Mesenchymal stem cell (in vitro differentiated cells and primary cell): ENCODE data around the gene KRTAP10-8.

Experiments
- DNase-seq: peaks from one replicate; pipeline ENCODE4 v3.0.0-alpha.2; 2013
- H2AFZ ChIP-seq: one replicate; pipeline ENCODE4 v1.6.1; 2013; ENCODE audit warnings: low read depth, mild to moderate bottlenecking, control low read depth, inconsistent platforms, low read length, moderate library complexity
- H2AK5ac ChIP-seq: 2 replicates; pipeline ENCODE4 v1.6.1; 2013; ENCODE audit warnings: low read length, moderate library complexity, mild to moderate bottlenecking, inconsistent platforms; ENCODE audit not compliant: severe bottlenecking
- H2BK120ac ChIP-seq: one replicate; pipeline ENCODE4 v1.6.1; 2013; ENCODE audit warnings: low read depth, mild to moderate bottlenecking, inconsistent platforms, low read length, moderate library complexity
- H2BK12ac ChIP-seq, 2 experiments: one replicate each; pipeline ENCODE4 v1.6.1; 2013; ENCODE audit warnings: inconsistent platforms in 2 of 2, low read length in 2 of 2, mild to moderate bottlenecking in 2 of 2, moderate library complexity in 2 of 2, control low read depth in 1 of 2
- H2BK15ac ChIP-seq: one replicate; pipeline ENCODE4 v1.6.1; 2013; ENCODE audit warnings: mild to moderate bottlenecking, low read depth, inconsistent platforms; ENCODE audit not compliant: poor library complexity, severe bottlenecking
- H2BK5ac ChIP-seq: 2 replicates; pipeline ENCODE4 v1.6.1; 2013; ENCODE audit warnings: low read depth, mild to moderate bottlenecking, low read length, control low read depth, inconsistent platforms; ENCODE audit not compliant: poor library complexity, severe bottlenecking
- H3K14ac ChIP-seq, 2 experiments: one replicate each; pipeline ENCODE4 v1.6.1; 2013; ENCODE audit warnings: inconsistent platforms in 2 of 2, low read length in 2 of 2, control low read depth in 1 of 2, mild to moderate bottlenecking in 1 of 2, moderate library complexity in 1 of 2
- H3K18ac ChIP-seq, 2 experiments: one replicate each; pipeline ENCODE4 v1.6.1; 2013; ENCODE audit warnings: inconsistent platforms in 2 of 2, low read length in 2 of 2, control low read depth in 1 of 2, low read depth in 1 of 2, mild to moderate bottlenecking in 1 of 2
- H3K23ac ChIP-seq, 2 experiments: one replicate each; pipeline ENCODE4 v1.6.1; 2013; ENCODE audit warnings: inconsistent platforms in 2 of 2, low read length in 2 of 2, mild to moderate bottlenecking in 2 of 2, moderate library complexity in 2 of 2, control low read depth in 1 of 2
- H3K27ac ChIP-seq: 2 replicates; pipeline ENCODE4 v1.5.1; 2013; ENCODE audit warnings: mild to moderate bottlenecking, moderate library complexity, low read length, control low read depth, inconsistent platforms; ENCODE audit not compliant: poor library complexity, severe bottlenecking
- H3K27me3 ChIP-seq, 2 experiments: 2 replicates each; pipeline versions ENCODE4 v1.6.1 to v1.7.0; 2013; ENCODE audit warnings: low read length in 2 of 2, mild to moderate bottlenecking in 2 of 2, moderate library complexity in 2 of 2, control low read depth in 1 of 2, inconsistent platforms in 1 of 2; ENCODE audit not compliant: control insufficient read depth in 1 of 2, insufficient read depth in 1 of 2
- H3K36me3 ChIP-seq, 2 experiments: 2 replicates each; pipeline versions ENCODE4 v1.6.1 to v1.7.0; 2013; ENCODE audit warnings: low read length in 2 of 2, control low read depth in 1 of 2, inconsistent platforms in 1 of 2, low read depth in 1 of 2, mild to moderate bottlenecking in 1 of 2; ENCODE audit not compliant: insufficient read depth in 2 of 2, control insufficient read depth in 1 of 2
- H3K4ac ChIP-seq, 2 experiments: one replicate each; pipeline ENCODE4 v1.6.1; 2013; ENCODE audit warnings: inconsistent platforms in 2 of 2, low read length in 2 of 2, mild to moderate bottlenecking in 2 of 2, moderate library complexity in 2 of 2, control low read depth in 1 of 2, low read depth in 1 of 2
- H3K4me1 ChIP-seq: 2 replicates; pipeline ENCODE4 v1.6.1; 2013; ENCODE audit warnings: low read depth, low read length, control low read depth; ENCODE audit not compliant: control insufficient read depth, insufficient read depth
- H3K4me2 ChIP-seq: 2 replicates; pipeline ENCODE4 v1.6.1; 2013; ENCODE audit warnings: low read length, mild to moderate bottlenecking, inconsistent platforms; ENCODE audit not compliant: poor library complexity, severe bottlenecking
- H3K4me3 ChIP-seq, 2 experiments: 2 replicates each; pipeline versions ENCODE4 v1.5.1 to v1.7.0; 2013; ENCODE audit warnings: low read length in 2 of 2, mild to moderate bottlenecking in 2 of 2, control low read depth in 1 of 2, low read depth in 1 of 2; ENCODE audit not compliant: insufficient read depth in 1 of 2
- H3K79me1 ChIP-seq: replicated peaks from 2 replicates; pipeline ENCODE4 v1.6.1; 2013; ENCODE audit warnings: mild to moderate bottlenecking, control low read depth, low read length, inconsistent platforms; ENCODE audit not compliant: poor library complexity, severe bottlenecking
- H3K9ac ChIP-seq: 2 replicates; pipeline ENCODE4 v1.7.0; 2013; ENCODE audit warnings: mild to moderate bottlenecking, low read length, moderate library complexity
- H3K9me3 ChIP-seq: 2 replicates; pipeline ENCODE4 v1.7.0; 2013; ENCODE audit warnings: mild to moderate bottlenecking, low read length; ENCODE audit not compliant: control insufficient read depth
- H4K8ac ChIP-seq: one replicate; pipeline ENCODE4 v1.6.1; 2013; ENCODE audit warnings: inconsistent platforms, mild to moderate bottlenecking, low read length, moderate library complexity
- H4K91ac ChIP-seq: one replicate; pipeline ENCODE4 v1.6.1; 2013; ENCODE audit warnings: mild to moderate bottlenecking, low read length, inconsistent platforms
- WGBS: methylation state at CpG from one replicate; pipeline ENCODE4 v1.1.7; 2013; ENCODE audit warnings: mixed read lengths; 5-methylcytosine and 5-hydroxymethylcytosine counted together

KRTAP10-8 gene

GRCh38 chr21:44650973-44651675, 39.2 kb downstream of the KRTAP10-8 start:
- no peak overlapping the region for H4K8ac ChIP-seq
- no peak overlapping the region for H3K4me3 ChIP-seq
- 77% methylated on average over 9 of the region's 12 CpGs for WGBS
- H3K4me2 ChIP-seq: no peak overlapping the region
- H3K14ac ChIP-seq: no peak overlapping the region
- no peak overlapping the region for H3K4ac ChIP-seq
- no peaks in the 10 kb centered on the region for H3K36me3 ChIP-seq
- no peak overlapping the region for H4K91ac ChIP-seq
- no peak overlapping the region for H2AK5ac ChIP-seq
- no peak overlapping the region for H2BK12ac ChIP-seq
- H3K27ac ChIP-seq: no peak overlapping the region
- no peak overlapping the region for H2BK120ac ChIP-seq
- DNase-seq: no peak
- no peak overlapping the region for H2BK5ac ChIP-seq
- H3K9ac ChIP-seq: no peak overlapping the region
- H3K18ac ChIP-seq: no peak overlapping the region
- H2AFZ ChIP-seq: no peak overlapping the region
- H3K23ac ChIP-seq: no peak overlapping the region
- no peak overlapping the region for H2BK15ac ChIP-seq
- peaks cover 3% of the 10 kb centered on the region for H3K9me3 ChIP-seq
- peaks cover 2% of the 10 kb centered on the region for H3K4me1 ChIP-seq
- H3K79me1 ChIP-seq: no peaks in the 10 kb centered on the region
- peaks cover 3 to 10% of the 10 kb centered on the region in 2 experiments for H3K27me3 ChIP-seq

- H3K36me3 ChIP-seq: no peaks in the 10 kb centered on the region
- H3K9me3 ChIP-seq: peaks cover 11% of the 10 kb centered on the region
- no peak overlapping the region for H3K9ac ChIP-seq
- H2BK5ac ChIP-seq: no peak overlapping the region
- WGBS: 81% methylated on average over 11 of the region's 14 CpGs
- no peak overlapping the region for H2AFZ ChIP-seq
- no peak overlapping the region for H2BK12ac ChIP-seq
- H4K8ac ChIP-seq: no peak overlapping the region
- H2AK5ac ChIP-seq: no peak overlapping the region
- H2BK15ac ChIP-seq: no peak overlapping the region
- no peak overlapping the region for H3K27ac ChIP-seq
- H2BK120ac ChIP-seq: no peak overlapping the region
- no peak overlapping the region for H3K14ac ChIP-seq
- H3K79me1 ChIP-seq: no peaks in the 10 kb centered on the region
- DNase-seq: no peak
- no peak overlapping the region for H3K18ac ChIP-seq
- H3K4me3 ChIP-seq: no peak overlapping the region
- no peak overlapping the region for H3K23ac ChIP-seq
- H3K4ac ChIP-seq: no peak overlapping the region
- H3K4me2 ChIP-seq: no peak overlapping the region
- peaks cover 2% of the 10 kb centered on the region for H3K4me1 ChIP-seq
- peaks cover 0 to under 1% of the 10 kb centered on the region in 2 experiments for H3K27me3 ChIP-seq
- H4K91ac ChIP-seq: no peak overlapping the region
These were observed 41.2 kb downstream of the KRTAP10-8 start for GRCh38 chr21:44653123-44653522.

- H3K14ac ChIP-seq: no peak overlapping the region
- no peaks in the 10 kb centered on the region for H3K79me1 ChIP-seq
- no peak overlapping the region for H2AK5ac ChIP-seq
- no peak overlapping the region for H3K4me3 ChIP-seq
- H4K91ac ChIP-seq: no peak overlapping the region
- H3K4ac ChIP-seq: no peak overlapping the region
- DNase-seq: no peak
- no peaks in the 10 kb centered on the region for H3K36me3 ChIP-seq
- H2BK5ac ChIP-seq: no peak overlapping the region
- H2BK120ac ChIP-seq: no peak overlapping the region
- H3K23ac ChIP-seq: no peak overlapping the region
- H2AFZ ChIP-seq: no peak overlapping the region
- peaks cover 2% of the 10 kb centered on the region for H3K4me1 ChIP-seq
- 86% methylated on average over 17 of the region's 17 CpGs for WGBS
- no peak overlapping the region for H3K4me2 ChIP-seq
- no peak overlapping the region for H2BK12ac ChIP-seq
- no peak overlapping the region for H3K18ac ChIP-seq
- no peaks in the 10 kb centered on the region for H3K27me3 ChIP-seq
- no peak overlapping the region for H3K9ac ChIP-seq
- peaks cover 11% of the 10 kb centered on the region for H3K9me3 ChIP-seq
- H4K8ac ChIP-seq: no peak overlapping the region
- no peak overlapping the region for H3K27ac ChIP-seq
- no peak overlapping the region for H2BK15ac ChIP-seq
These were observed 42.0 kb downstream of the KRTAP10-8 start for GRCh38 chr21:44653656-44654575.

- Histone ChIP-seq H3K4ac (no peak within 1 kb of the TSS), H3K18ac (no peak within 1 kb of the TSS), H2BK5ac (no peak within 1 kb of the TSS), H4K91ac (no peak within 1 kb of the TSS), H3K4me3 (no peak within 1 kb of the TSS), H3K27me3 (no peaks in the 10 kb centered on the region), H3K14ac (no peak within 1 kb of the TSS), H3K36me3 (no peaks in the 10 kb centered on the region), H3K4me1 (peaks cover 2% of the 10 kb centered on the region), H2AK5ac (no peak within 1 kb of the TSS), H2AFZ (no peak within 1 kb of the TSS), H3K4me2 (no peak within 1 kb of the TSS), H3K79me1 (no peaks in the 10 kb centered on the region), H2BK120ac (no peak within 1 kb of the TSS), H3K9ac (no peak within 1 kb of the TSS), H2BK15ac (no peak within 1 kb of the TSS), H2BK12ac (no peak within 1 kb of the TSS), H4K8ac (no peak within 1 kb of the TSS), H3K27ac (no peak within 1 kb of the TSS), H3K23ac (no peak within 1 kb of the TSS), H3K9me3 (peaks cover 11% of the 10 kb centered on the region)
- 68% methylated on average over 9 of the region's 9 CpGs for WGBS
- DNase-seq: no peak
These were observed 42.8 kb downstream of the KRTAP10-8 start, which contains the start of gene KRTAP12-4 for GRCh38 chr21:44654576-44655175. KRTAP12-4 (minus strand) TSS chr21:44654659; CDS start chr21:44654614, 45 bp downstream.
